Loucy (cell line): ENCODE data around the gene TRAF3.
A peak's percentile ranks its signal among the peaks of the same experiment; 100 is the strongest.

Source experiments
- H2AFZ ChIP-seq: fragments of 200-600 bp; sonication (generic); 2 replicates; pipeline ENCODE4 v1.6.0; 2016; ENCODE audit warnings: antibody characterized with exemption, mild to moderate bottlenecking, low read length, moderate library complexity
- H3F3A ChIP-seq: fragments of 200-600 bp; 2 replicates; pipeline ENCODE4 v1.6.0; 2016; ENCODE audit warnings: antibody characterized with exemption, low read depth, mild to moderate bottlenecking
- H3K27me3 ChIP-seq: fragments of 200-600 bp; sonication (generic); 2 replicates; pipeline ENCODE4 v1.6.1; 2014; ENCODE audit warnings: low read length, mild to moderate bottlenecking; ENCODE audit not compliant: insufficient read depth, poor library complexity, severe bottlenecking
- H3K36me3 ChIP-seq: fragments of 200-600 bp; sonication (generic); 2 replicates; pipeline ENCODE4 v1.6.1; 2016; ENCODE audit warnings: low read length; ENCODE audit not compliant: insufficient read depth
- H3K4me1 ChIP-seq: fragments of 200-600 bp; sonication (generic); 2 replicates; pipeline ENCODE4 v1.5.1; 2014; ENCODE audit warnings: low read length, mild to moderate bottlenecking; ENCODE audit not compliant: insufficient read depth, poor library complexity, severe bottlenecking
- H3K4me2 ChIP-seq: fragments of 200-600 bp; sonication (generic); 2 replicates; pipeline ENCODE4 v1.6.0; 2014; ENCODE audit warnings: antibody characterized with exemption, low read length, low read depth, mild to moderate bottlenecking; ENCODE audit not compliant: poor library complexity, severe bottlenecking
- H3K4me3 ChIP-seq: fragments of 200-600 bp; sonication (generic); 2 replicates; pipeline ENCODE4 v1.5.1; 2014; ENCODE audit warnings: low read length, mild to moderate bottlenecking, mixed read lengths; ENCODE audit not compliant: poor library complexity, severe bottlenecking
- H3K79me2 ChIP-seq: fragments of 200-600 bp; sonication (generic); 2 replicates; pipeline ENCODE4 v1.6.1; 2014; ENCODE audit warnings: low read length; ENCODE audit not compliant: insufficient read depth
- H3K9ac ChIP-seq: fragments of 200-600 bp; sonication (generic); 2 replicates; pipeline ENCODE4 v1.6.0; 2014; ENCODE audit warnings: mild to moderate bottlenecking, low read depth, low read length, moderate library complexity; ENCODE audit not compliant: poor library complexity, severe bottlenecking
- H3K9me2 ChIP-seq: fragments of 200-600 bp; sonication (generic); replicated peaks from 2 replicates; pipeline ENCODE4 v1.6.1; 2016; ENCODE audit warnings: low read depth, low read length, mixed read lengths
- H3K9me3 ChIP-seq: fragments of 200-600 bp; sonication (generic); 2 replicates; pipeline ENCODE4 v1.6.1; 2014; ENCODE audit warnings: mild to moderate bottlenecking, antibody characterized with exemption, low read length, low read depth; ENCODE audit not compliant: insufficient read depth
- H4K20me1 ChIP-seq: fragments of 200-600 bp; sonication (generic); 2 replicates; pipeline ENCODE4 v1.6.0; 2014; ENCODE audit warnings: antibody characterized with exemption, low read length, mild to moderate bottlenecking; ENCODE audit not compliant: insufficient read depth, poor library complexity, severe bottlenecking
- CTCF ChIP-seq: fragments of 200-600 bp; sonication (generic); conservative IDR thresholded peaks from 2 replicates; pipeline ENCODE4 v1.5.1; 2014; ENCODE audit warnings: mild to moderate bottlenecking, antibody characterized with exemption, low read length
- EZH2phosphoT487 ChIP-seq: fragments of 200-600 bp; IDR thresholded peaks from 2 replicates; pipeline ENCODE4 v1.6.1; 2018; ENCODE audit warnings: antibody characterized with exemption, mild to moderate bottlenecking, moderate library complexity, borderline replicate concordance

Gene TRAF3

DNA sequence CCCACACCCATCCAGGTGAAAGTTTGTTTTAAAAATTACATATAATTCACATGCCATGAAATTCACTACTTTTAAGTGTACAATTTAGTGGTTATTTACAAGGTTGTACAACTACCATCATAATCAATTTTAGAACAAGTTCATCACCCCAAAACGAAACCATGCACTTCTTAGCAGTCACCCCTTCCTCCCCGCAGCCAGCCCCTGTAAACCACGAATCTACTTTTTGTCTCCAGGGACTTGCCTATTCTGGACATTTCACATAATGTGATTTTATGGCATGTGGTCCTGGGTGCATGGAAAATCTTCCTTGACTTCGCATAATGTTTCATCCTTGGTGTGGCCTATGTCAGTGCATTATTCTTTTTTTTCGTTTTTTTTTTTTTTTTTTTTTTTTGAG, 19.2 kb upstream of the TRAF3 start:
- TF ChIP-seq CTCF (no peak), EZH2phosphoT487 (no peak)
- Histone ChIP-seq H3K9ac (no peak overlapping the region), H3K36me3 (no peaks in the 10 kb centered on the region), H3K4me3 (no peak overlapping the region), H3K4me2 (no peak overlapping the region), H3K27me3 (no peaks in the 10 kb centered on the region), H3F3A (no peaks in the 10 kb centered on the region), H3K9me3 (no peaks in the 10 kb centered on the region), H3K9me2 (no peaks in the 10 kb centered on the region), H3K4me1 (peaks cover 5% of the 10 kb centered on the region), H4K20me1 (no peaks in the 10 kb centered on the region), H2AFZ (no peak overlapping the region), H3K79me2 (no peaks in the 10 kb centered on the region)

DNA sequence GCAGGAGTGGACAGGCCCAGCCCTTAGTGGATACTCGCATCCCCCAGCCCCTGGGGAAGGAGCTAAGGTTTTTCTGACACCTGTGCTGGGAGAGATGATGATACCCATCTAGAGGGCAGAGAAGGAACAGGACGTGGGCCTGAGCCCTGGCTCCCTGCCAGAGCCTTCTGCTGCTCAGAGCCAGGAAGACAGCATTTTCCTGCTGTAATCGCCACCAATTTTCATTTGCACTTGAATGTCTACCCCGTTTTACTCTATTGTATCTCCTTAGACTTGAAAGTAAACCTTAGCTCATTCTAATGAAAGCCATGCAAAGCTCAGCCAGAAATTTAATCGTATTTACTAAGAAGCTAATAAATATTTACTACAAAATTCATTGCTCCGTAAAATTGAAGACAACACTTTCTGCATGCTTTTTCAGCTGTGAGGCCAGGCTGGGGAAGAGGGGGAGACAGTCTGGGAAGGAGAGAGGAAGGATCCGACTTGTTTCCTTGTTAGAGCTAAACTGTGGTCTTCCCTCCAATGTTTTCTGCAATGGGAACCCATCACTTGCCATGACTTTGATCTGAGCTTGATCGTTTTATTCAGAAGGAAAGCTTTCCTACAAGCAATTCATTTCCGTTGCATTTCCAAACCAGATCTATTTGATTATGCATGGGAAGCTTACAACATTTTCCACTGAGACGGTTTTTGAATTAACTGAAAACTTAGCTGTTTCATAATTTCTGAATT, 17.6 kb upstream of the TRAF3 start:
- Histone ChIP-seq H4K20me1 (no peaks in the 10 kb centered on the region), H3K36me3 (no peaks in the 10 kb centered on the region), H3K4me2 (peak overlapping the region; percentile 11), H3K27me3 (no peaks in the 10 kb centered on the region), H2AFZ (no peak overlapping the region), H3F3A (no peaks in the 10 kb centered on the region), H3K4me1 (peaks cover 5% of the 10 kb centered on the region), H3K79me2 (no peaks in the 10 kb centered on the region), H3K9me2 (no peaks in the 10 kb centered on the region), H3K4me3 (no peak overlapping the region), H3K9ac (no peak overlapping the region), H3K9me3 (no peaks in the 10 kb centered on the region)
- TF ChIP-seq CTCF (0 out of 2 replicates have a peak, but pooled peaks have one; percentile 14), EZH2phosphoT487 (no peak)

DNA sequence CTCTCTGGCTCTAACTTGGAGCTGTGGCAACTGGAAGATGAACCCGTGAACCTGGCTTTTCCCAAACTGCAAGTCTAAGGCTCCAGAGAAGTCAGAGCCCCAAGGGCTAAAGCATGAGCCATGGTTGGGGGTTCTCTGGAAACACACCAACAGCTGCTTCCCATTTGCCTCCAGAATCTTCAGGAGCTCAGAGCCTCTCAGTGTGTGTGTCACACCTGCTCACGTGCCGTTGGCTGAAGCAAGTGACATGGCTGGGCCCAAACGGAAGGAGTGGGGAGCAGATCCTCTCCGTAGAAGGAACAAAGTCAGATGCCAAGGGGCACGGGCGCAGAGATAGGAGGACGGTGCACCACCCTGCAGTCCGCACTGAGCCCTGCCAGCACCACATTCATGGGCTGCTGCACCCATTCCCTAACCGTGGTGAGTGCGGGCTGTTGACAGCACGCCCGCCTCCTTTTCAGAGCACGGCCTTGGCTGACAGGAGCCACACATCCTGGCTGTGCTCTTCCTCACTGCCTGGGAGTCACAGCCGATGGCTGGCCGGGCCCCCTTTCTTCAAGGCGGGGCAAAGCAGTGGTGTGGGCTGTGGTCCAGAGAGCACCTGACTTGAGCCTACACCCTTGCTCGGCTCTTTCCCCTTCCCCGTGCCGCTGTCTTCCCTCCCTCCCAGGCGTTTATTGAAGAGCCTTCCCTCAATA, 16.6 kb upstream of the TRAF3 start:
- Histone ChIP-seq H3K4me3 (no peak overlapping the region), H3K4me2 (no peak overlapping the region), H2AFZ (no peak overlapping the region), H3K9ac (no peak overlapping the region), H3F3A (no peaks in the 10 kb centered on the region), H3K4me1 (peaks cover 5% of the 10 kb centered on the region), H3K27me3 (no peaks in the 10 kb centered on the region), H3K79me2 (no peaks in the 10 kb centered on the region), H3K9me2 (no peaks in the 10 kb centered on the region), H4K20me1 (no peaks in the 10 kb centered on the region), H3K9me3 (no peaks in the 10 kb centered on the region), H3K36me3 (no peaks in the 10 kb centered on the region)
- no peak for TF ChIP-seq EZH2phosphoT487
- TF ChIP-seq CTCF: no peak
